ENCODE data around the gene DEF6. TPM values are rescaled to one million over a fixed set of nuclear protein-coding genes. Genes with fewer than 3 reads are reported as not detected.
A peak's percentile ranks its signal among the peaks of the same experiment; 100 is the strongest.

The DEF6 gene
- total RNA-seq, 1 experiment from 2014 or later, result 0.59 TPM

DNA sequence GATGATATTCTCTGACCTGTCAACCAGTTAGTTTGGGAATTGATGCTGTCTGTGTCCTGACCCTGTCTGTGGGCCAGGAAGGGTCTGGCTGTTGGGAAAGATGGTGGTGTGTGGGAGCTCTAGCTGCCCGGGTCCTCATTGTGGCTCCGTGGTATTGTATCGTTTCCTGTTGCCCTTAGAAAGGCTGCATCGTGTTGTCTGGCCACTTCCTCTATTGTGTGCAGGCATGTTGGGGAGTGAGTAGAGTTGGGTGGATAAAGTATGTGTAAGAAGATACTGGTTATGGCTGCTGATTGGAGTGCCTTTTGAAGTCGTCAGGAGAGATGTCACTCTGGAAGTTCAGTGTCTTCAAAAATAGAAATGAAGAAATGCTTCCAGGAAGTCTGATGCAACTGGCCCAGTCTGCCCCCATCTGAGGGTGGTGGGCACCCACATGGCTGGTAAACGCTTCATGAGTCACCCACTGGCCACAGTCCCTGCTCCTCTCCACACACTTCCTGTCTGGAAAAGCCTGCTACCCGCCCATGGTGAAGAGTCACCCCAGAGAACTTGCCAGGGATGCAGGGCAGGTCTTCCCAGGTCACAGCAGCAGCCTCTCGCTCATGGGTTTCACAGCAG lies 72.6 kb downstream of the DEF6 start:
- H3K4me1 ChIP-seq (ENCODE audit: control insufficient read depth, insufficient read depth, low read length), result 0 out of 2 replicates have a peak, but pooled peaks cover 8% of the 10 kb centered on the region
- H3K9me3 ChIP-seq (ENCODE audit: control insufficient read depth, insufficient read depth, low read depth, low read length), result no peaks in the 10 kb centered on the region
- no peaks in the 10 kb centered on the region for H3K36me3 ChIP-seq (ENCODE audit: control insufficient read depth, insufficient read depth, low read length)
- in situ Hi-C loops (cut with HindIII; ENCODE audit: low pct_unique_long_range_greater_than_20kb, low sequenced_read_pairs), result no loop called here
- DNase-seq (ENCODE audit: low read depth, low spot score), result no peak
- ChIA-PET POLR2A (no interaction called here), CTCF (no interaction called here)
- peak; percentile 53 for ATAC-seq
- TF ChIP-seq, protein P1, sequence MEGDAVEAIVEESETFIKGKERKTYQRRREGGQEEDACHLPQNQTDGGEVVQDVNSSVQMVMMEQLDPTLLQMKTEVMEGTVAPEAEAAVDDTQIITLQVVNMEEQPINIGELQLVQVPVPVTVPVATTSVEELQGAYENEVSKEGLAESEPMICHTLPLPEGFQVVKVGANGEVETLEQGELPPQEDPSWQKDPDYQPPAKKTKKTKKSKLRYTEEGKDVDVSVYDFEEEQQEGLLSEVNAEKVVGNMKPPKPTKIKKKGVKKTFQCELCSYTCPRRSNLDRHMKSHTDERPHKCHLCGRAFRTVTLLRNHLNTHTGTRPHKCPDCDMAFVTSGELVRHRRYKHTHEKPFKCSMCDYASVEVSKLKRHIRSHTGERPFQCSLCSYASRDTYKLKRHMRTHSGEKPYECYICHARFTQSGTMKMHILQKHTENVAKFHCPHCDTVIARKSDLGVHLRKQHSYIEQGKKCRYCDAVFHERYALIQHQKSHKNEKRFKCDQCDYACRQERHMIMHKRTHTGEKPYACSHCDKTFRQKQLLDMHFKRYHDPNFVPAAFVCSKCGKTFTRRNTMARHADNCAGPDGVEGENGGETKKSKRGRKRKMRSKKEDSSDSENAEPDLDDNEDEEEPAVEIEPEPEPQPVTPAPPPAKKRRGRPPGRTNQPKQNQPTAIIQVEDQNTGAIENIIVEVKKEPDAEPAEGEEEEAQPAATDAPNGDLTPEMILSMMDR (IDR thresholded peaks at IDR 0.05), result no peak
- TF ChIP-seq, protein P2, sequence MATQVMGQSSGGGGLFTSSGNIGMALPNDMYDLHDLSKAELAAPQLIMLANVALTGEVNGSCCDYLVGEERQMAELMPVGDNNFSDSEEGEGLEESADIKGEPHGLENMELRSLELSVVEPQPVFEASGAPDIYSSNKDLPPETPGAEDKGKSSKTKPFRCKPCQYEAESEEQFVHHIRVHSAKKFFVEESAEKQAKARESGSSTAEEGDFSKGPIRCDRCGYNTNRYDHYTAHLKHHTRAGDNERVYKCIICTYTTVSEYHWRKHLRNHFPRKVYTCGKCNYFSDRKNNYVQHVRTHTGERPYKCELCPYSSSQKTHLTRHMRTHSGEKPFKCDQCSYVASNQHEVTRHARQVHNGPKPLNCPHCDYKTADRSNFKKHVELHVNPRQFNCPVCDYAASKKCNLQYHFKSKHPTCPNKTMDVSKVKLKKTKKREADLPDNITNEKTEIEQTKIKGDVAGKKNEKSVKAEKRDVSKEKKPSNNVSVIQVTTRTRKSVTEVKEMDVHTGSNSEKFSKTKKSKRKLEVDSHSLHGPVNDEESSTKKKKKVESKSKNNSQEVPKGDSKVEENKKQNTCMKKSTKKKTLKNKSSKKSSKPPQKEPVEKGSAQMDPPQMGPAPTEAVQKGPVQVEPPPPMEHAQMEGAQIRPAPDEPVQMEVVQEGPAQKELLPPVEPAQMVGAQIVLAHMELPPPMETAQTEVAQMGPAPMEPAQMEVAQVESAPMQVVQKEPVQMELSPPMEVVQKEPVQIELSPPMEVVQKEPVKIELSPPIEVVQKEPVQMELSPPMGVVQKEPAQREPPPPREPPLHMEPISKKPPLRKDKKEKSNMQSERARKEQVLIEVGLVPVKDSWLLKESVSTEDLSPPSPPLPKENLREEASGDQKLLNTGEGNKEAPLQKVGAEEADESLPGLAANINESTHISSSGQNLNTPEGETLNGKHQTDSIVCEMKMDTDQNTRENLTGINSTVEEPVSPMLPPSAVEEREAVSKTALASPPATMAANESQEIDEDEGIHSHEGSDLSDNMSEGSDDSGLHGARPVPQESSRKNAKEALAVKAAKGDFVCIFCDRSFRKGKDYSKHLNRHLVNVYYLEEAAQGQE (IDR thresholded peaks at IDR 0.05; ENCODE audit: insufficient read depth in 1 of 2, low read depth in 2 of 2, low read length in 1 of 2), result no peak
- TF ChIP-seq POLR2AphosphoS5 (IDR thresholded peaks at IDR 0.05; ENCODE audit: low read depth, low read length) (no peak), SIN3A (IDR thresholded peaks at IDR 0.05; ENCODE audit: borderline replicate concordance, insufficient read depth, low read depth, low read length) (no peak), TCF7L2 (IDR thresholded peaks at IDR 0.05; ENCODE audit: low read depth, low read length) (no peak)
- no TSS peak for BruUV-seq (replicated peaks)
- intact Hi-C loops (cut with micrococcal nuclease; ENCODE audit: unreplicated experiment), result no loop called here
- H3K27ac ChIP-seq (ENCODE audit: low read length), result no peak overlapping the region; the same call in 1 of the 2 replicates
- H3K27me3 ChIP-seq (ENCODE audit: control insufficient read depth, insufficient read depth, low read length), result no peaks in the 10 kb centered on the region
- no peak overlapping the region for H3K4me3 ChIP-seq (ENCODE audit: low read depth in 2 of 2, low read length in 2 of 2)

DNA sequence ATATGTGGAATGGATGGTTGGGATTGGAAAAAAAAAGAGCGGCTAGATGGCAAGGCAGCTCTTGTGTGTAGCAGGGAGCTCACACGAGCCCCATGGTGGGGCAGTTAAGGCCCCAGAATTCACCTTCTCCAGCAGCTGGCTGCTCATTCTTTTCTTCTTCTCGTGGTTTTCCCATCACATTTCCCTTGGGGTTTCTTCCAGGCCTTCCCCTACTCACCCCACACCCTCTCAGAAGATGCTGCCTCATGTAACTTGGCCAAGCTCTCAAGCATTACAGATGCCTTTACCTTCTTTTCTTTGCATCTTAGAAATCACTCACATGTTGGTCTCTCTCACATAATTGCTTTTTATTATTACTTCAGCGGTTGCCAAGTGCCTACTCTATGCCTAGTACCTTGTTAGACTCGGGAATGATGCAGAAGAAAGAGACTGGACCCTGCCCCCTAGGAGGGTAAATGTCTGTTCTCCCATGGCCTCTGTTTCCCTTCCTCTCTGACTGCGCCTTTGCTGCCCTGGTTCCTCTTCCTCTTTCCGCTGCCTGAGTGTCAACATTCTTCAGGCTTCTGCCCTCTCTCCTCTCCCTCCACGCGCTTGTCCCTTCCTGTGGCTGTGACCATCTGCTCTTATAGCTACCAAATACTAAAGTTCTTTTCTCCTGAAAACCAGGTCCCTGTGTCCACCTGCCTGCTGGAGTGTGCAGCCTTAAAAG lies 73.3 kb downstream of the DEF6 start:
- H3K9me3 ChIP-seq (ENCODE audit: control insufficient read depth, insufficient read depth, low read depth, low read length), result no peaks in the 10 kb centered on the region
- TF ChIP-seq, protein P1 (IDR thresholded peaks at IDR 0.05), result no peak
- no peak for TF ChIP-seq SIN3A (IDR thresholded peaks at IDR 0.05; ENCODE audit: borderline replicate concordance, insufficient read depth, low read depth, low read length)
- TF ChIP-seq, protein P2 (IDR thresholded peaks at IDR 0.05; ENCODE audit: insufficient read depth in 1 of 2, low read depth in 2 of 2, low read length in 1 of 2), result no peak
- no peak for TF ChIP-seq TCF7L2 (IDR thresholded peaks at IDR 0.05; ENCODE audit: low read depth, low read length)
- TF ChIP-seq POLR2AphosphoS5 (IDR thresholded peaks at IDR 0.05; ENCODE audit: low read depth, low read length), result no peak
- H3K27ac ChIP-seq (ENCODE audit: low read length), result no peak overlapping the region
- H3K36me3 ChIP-seq (ENCODE audit: control insufficient read depth, insufficient read depth, low read length), result no peaks in the 10 kb centered on the region
- H3K4me1 ChIP-seq (ENCODE audit: control insufficient read depth, insufficient read depth, low read length), result 0 out of 2 replicates have a peak, but pooled peaks cover 8% of the 10 kb centered on the region
- ChIA-PET POLR2A (no interaction called here), CTCF (no interaction called here)
- intact Hi-C loops (cut with micrococcal nuclease; ENCODE audit: unreplicated experiment) (no loop called here), in situ Hi-C loops (cut with HindIII; ENCODE audit: low pct_unique_long_range_greater_than_20kb, low sequenced_read_pairs) (no loop called here)
- no peak for DNase-seq (ENCODE audit: low read depth, low spot score)
- BruUV-seq (replicated peaks), result no TSS peak
- no peak overlapping the region for H3K4me3 ChIP-seq (ENCODE audit: low read depth in 2 of 2, low read length in 2 of 2)
- H3K27me3 ChIP-seq (ENCODE audit: control insufficient read depth, insufficient read depth, low read length), result no peaks in the 10 kb centered on the region
- no peak for ATAC-seq

All from Panc1 (cell line).